Testis (tissue), 2 donors: ENCODE data around the gene RENBP.

Source experiments
- POLR2A ChIP-seq: fragments of 450-650 bp; IDR thresholded peaks from one replicate; pipeline ENCODE4 v1.6.1; 2017; ENCODE audit warnings: antibody characterized with exemption, mild to moderate bottlenecking, moderate library complexity
- TF ChIP-seq, protein P1 (sequence below), 3 experiments: fragments of 450-650 bp in 2 of 3; fragments of 200-600 bp in 1 of 3; sonication (generic) in 1 of 3; IDR thresholded peaks; one replicate each; pipeline ENCODE4 v1.5.1; 2016 to 2019; ENCODE audit warnings: antibody characterized with exemption in 3 of 3, mild to moderate bottlenecking in 2 of 3, moderate library complexity in 1 of 3

- no peak for TF ChIP-seq POLR2A
- TF ChIP-seq, protein P1, sequence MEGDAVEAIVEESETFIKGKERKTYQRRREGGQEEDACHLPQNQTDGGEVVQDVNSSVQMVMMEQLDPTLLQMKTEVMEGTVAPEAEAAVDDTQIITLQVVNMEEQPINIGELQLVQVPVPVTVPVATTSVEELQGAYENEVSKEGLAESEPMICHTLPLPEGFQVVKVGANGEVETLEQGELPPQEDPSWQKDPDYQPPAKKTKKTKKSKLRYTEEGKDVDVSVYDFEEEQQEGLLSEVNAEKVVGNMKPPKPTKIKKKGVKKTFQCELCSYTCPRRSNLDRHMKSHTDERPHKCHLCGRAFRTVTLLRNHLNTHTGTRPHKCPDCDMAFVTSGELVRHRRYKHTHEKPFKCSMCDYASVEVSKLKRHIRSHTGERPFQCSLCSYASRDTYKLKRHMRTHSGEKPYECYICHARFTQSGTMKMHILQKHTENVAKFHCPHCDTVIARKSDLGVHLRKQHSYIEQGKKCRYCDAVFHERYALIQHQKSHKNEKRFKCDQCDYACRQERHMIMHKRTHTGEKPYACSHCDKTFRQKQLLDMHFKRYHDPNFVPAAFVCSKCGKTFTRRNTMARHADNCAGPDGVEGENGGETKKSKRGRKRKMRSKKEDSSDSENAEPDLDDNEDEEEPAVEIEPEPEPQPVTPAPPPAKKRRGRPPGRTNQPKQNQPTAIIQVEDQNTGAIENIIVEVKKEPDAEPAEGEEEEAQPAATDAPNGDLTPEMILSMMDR (IDR thresholded peaks at IDR 0.05): no peak
Measured at GRCh38 chrX:153913701-153914100, 30.7 kb downstream of the RENBP start.
